Suprapubic skin (tissue), 4 donors: ENCODE data around the gene AKAP8. TPM values are rescaled to one million over a fixed set of nuclear protein-coding genes. Genes with fewer than 3 reads are reported as not detected.
"Not testable (repeated sequence)": the region's sequence is repeated elsewhere in the genome, so short reads cannot be mapped to it uniquely, and the experiment has no call there.

Experiments used
- DNase-seq, 2 donors: peaks; one replicate each; pipeline ENCODE4 v3.0.0-alpha.2; 2019; ENCODE audit warnings: low spot score in 2 of 2
- H3K27ac ChIP-seq: fragments of 200-600 bp; sonication (generic); one replicate; pipeline ENCODE4 v1.5.1; 2019
- H3K27me3 ChIP-seq: fragments of 200-600 bp; sonication (generic); one replicate; pipeline ENCODE4 v1.5.1; 2019
- H3K36me3 ChIP-seq: fragments of 200-600 bp; sonication (generic); one replicate; pipeline ENCODE4 v1.5.1; 2019
- H3K4me1 ChIP-seq: fragments of 200-600 bp; sonication (generic); one replicate; pipeline ENCODE4 v1.5.1; 2019
- H3K4me3 ChIP-seq: fragments of 200-600 bp; sonication (generic); one replicate; pipeline ENCODE4 v1.5.1; 2019; ENCODE audit warnings: mild to moderate bottlenecking
- H3K9me3 ChIP-seq: fragments of 200-600 bp; sonication (generic); one replicate; pipeline ENCODE4 v1.5.1; 2019
- CTCF ChIP-seq, 2 donors: fragments of 200-600 bp in 1 of 2; fragments of 450-650 bp in 1 of 2; sonication (generic) in 1 of 2; IDR thresholded peaks; one replicate each; pipeline ENCODE4 v1.5.1; 2016 to 2019; ENCODE audit warnings: antibody characterized with exemption in 2 of 2, mild to moderate bottlenecking in 1 of 2, moderate library complexity in 1 of 2
- EP300 ChIP-seq: sonication (generic); formaldehyde crosslinking; IDR thresholded peaks from one replicate; pipeline ENCODE4 v1.6.1; 2017; ENCODE audit warnings: antibody characterized with exemption
- POLR2A ChIP-seq, 2 donors: fragments of 450-650 bp; IDR thresholded peaks; one replicate each; pipeline ENCODE4 v1.6.1; 2017; ENCODE audit warnings: antibody characterized with exemption in 2 of 2, mild to moderate bottlenecking in 2 of 2, moderate library complexity in 2 of 2
- POLR2AphosphoS5 ChIP-seq, 3 donors: sonication (generic); formaldehyde crosslinking; IDR thresholded peaks; one replicate each; pipeline ENCODE4 v1.6.1; 2017; ENCODE audit warnings: antibody characterized with exemption in 3 of 3
- WGBS: methylation state at CpG from one replicate; pipeline ENCODE4 v1.1.5; 2018; 5-methylcytosine and 5-hydroxymethylcytosine counted together
- total RNA-seq, 4 donors: library from RNA; depleted of rRNA; stranded (reverse); fragments of >200 nt; gene quantifications; one replicate each; pipeline ENCODE4 v1.1.0, GENCODE V29; 2016

The AKAP8 gene
- total RNA-seq, 4 donors from 2014 or later, result 25.3 to 77.9 (median 41.6) TPM

- TF ChIP-seq POLR2A (IDR thresholded peaks at IDR 0.05) (no peak), CTCF (IDR thresholded peaks at IDR 0.05) (no peak), POLR2AphosphoS5 (IDR thresholded peaks at IDR 0.05) (no peak), EP300 (no peak)
- H3K27me3 ChIP-seq, result no peaks in the 10 kb centered on the region
- no peak for DNase-seq
- 90% methylated on average over 34 of the region's 35 CpGs for WGBS
- no peak overlapping the region for H3K27ac ChIP-seq
- no peak overlapping the region for H3K4me3 ChIP-seq
- H3K4me1 ChIP-seq, result peaks cover 10% of the 10 kb centered on the region
- H3K36me3 ChIP-seq, result peaks cover 90% of the 10 kb centered on the region
- no peaks in the 10 kb centered on the region for H3K9me3 ChIP-seq
These were observed 10.6 kb downstream of the AKAP8 start for GRCh38 chr19:15368798-15369593.

GRCh38 chr19:15368051-15368632 lies 11.4 kb downstream of the AKAP8 start:
- H3K4me1 ChIP-seq, result peaks cover 4% of the 10 kb centered on the region
- no peak overlapping the region for H3K4me3 ChIP-seq
- H3K36me3 ChIP-seq, result peaks cover 86% of the 10 kb centered on the region
- no peak for DNase-seq
- H3K9me3 ChIP-seq, result no peaks in the 10 kb centered on the region
- no peak for TF ChIP-seq POLR2AphosphoS5 (IDR thresholded peaks at IDR 0.05)
- WGBS, result 93% methylated on average over 22 of the region's 24 CpGs
- no peak overlapping the region for H3K27ac ChIP-seq
- no peaks in the 10 kb centered on the region for H3K27me3 ChIP-seq

DNA sequence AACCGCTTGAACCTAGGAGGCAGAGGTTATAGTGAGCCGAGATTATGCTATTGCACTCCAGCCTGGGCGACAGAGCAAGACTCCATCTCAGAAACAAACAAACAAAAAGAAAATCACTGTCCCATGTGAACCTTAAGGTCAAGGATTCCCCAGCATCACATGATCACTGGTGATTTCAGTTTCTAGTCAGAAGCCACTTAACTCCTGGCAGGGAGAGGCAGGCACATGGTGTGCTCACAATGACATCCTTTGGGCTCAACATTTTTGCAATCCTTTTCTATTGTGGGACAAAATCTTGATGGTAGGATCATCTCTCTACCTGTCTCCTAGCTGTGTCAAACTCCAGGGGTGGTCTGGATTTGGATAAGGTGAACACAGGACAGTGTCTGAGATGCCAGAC lies 12.1 kb downstream of the AKAP8 start:
- Histone ChIP-seq H3K4me3 (no peak overlapping the region), H3K4me1 (peaks cover 4% of the 10 kb centered on the region), H3K27ac (no peak overlapping the region), H3K9me3 (no peaks in the 10 kb centered on the region), H3K36me3 (peaks cover 83% of the 10 kb centered on the region), H3K27me3 (no peaks in the 10 kb centered on the region)
- no peak for DNase-seq
- TF ChIP-seq CTCF (IDR thresholded peaks at IDR 0.05), result no peak
- TF ChIP-seq POLR2A (IDR thresholded peaks at IDR 0.05), result no peak
- TF ChIP-seq POLR2AphosphoS5 (IDR thresholded peaks at IDR 0.05), result no peak
- TF ChIP-seq EP300, result no peak
- 79% methylated on average over 3 of the region's 3 CpGs for WGBS

GRCh38 chr19:15365264-15365663 lies 14.3 kb downstream of the AKAP8 start:
- H3K9me3 ChIP-seq, result no peaks in the 10 kb centered on the region
- H3K4me1 ChIP-seq, result peaks cover 4% of the 10 kb centered on the region
- no peak overlapping the region for H3K4me3 ChIP-seq
- 95% methylated on average over 5 of the region's 6 CpGs for WGBS
- TF ChIP-seq CTCF (IDR thresholded peaks at IDR 0.05), result no peak
- no peak overlapping the region for H3K27ac ChIP-seq
- peaks cover 83% of the 10 kb centered on the region for H3K36me3 ChIP-seq
- no peak for DNase-seq
- H3K27me3 ChIP-seq, result no peaks in the 10 kb centered on the region

DNA sequence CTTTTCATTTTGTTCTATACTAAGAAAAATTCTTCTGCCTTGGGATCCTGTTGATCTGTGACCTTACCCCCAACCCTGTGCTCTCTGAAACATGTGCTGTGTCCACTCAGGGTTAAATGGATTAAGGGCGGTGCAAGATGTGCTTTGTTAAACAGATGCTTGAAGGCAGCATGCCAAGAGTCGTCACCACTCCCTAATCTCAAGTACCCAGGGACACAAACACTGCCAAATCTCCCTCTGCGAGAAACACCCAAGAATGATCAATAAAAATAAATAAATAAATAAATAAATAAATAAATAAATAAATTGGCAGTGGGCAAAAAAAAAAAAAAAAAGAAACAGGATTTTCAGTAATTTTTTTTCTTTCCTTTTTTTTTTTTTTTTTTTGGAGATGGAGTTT lies 15.8 kb downstream of the AKAP8 start:
- not testable (repeated sequence) for DNase-seq, H3K27me3 ChIP-seq, H3K4me1 ChIP-seq, H3K9me3 ChIP-seq, H3K4me3 ChIP-seq, H3K27ac ChIP-seq
- 42% methylated on average over 3 of the region's 3 CpGs for WGBS
- H3K36me3 ChIP-seq, result peaks cover 83% of the 10 kb centered on the region

- not testable (repeated sequence) for H3K4me1 ChIP-seq, H3K27ac ChIP-seq, H3K27me3 ChIP-seq, DNase-seq, H3K4me3 ChIP-seq, H3K9me3 ChIP-seq
- peaks cover 83% of the 10 kb centered on the region for H3K36me3 ChIP-seq
- no CpG with 5 or more reads among the region's 30 CpGs for WGBS
These were observed 16.5 kb downstream of the AKAP8 start for GRCh38 chr19:15363048-15363447.

GRCh38 chr19:15360015-15360414 lies 19.6 kb downstream of the AKAP8 start:
- DNase-seq, result not testable (repeated sequence)
- peaks cover 88% of the 10 kb centered on the region for H3K36me3 ChIP-seq

More at GRCh38 chr19:15360015-15360414, 19.6 kb downstream of the AKAP8 start:
- H3K9me3 ChIP-seq, H3K27me3 ChIP-seq, H3K4me3 ChIP-seq, H3K4me1 ChIP-seq, H3K27ac ChIP-seq: not testable (repeated sequence)
- WGBS, result 75% methylated on average over 4 of the region's 4 CpGs
